ENCODE results near the gene ANAPC13.

DNA sequence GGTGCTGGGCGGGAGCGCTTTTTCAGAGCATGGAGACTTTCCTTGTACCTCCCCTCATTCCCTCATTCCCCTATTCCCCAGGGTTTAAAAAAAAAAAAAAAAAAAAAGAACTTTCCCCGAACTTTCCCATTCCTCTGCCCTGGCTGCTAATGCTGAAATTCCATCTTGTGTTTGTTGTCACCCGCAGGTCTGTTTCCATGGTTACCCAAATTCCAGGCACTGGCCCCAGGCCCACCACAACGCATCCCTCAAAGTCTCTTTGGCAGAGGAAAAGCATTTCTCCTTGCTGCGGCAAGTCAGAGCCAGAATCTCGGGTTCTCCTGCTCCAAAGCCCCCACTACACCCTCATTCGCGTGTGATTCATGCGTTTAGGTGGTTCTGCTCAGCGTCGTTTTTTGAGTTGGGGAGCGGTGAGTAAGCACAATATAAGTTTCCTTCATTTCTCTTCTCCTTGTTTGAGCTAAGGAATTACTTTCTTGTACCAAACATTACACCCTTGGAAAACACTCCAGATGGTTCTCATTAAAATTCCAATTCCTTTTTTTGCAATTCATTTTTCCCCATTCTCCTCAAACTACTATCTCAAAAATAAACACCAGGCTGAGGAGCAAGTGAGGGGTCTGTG lies 21.6 kb downstream of the ANAPC13 start:
- TF ChIP-seq GATA2 (IDR thresholded peaks at IDR 0.05; ENCODE audit: low read depth, low read length) (no peak), GATA3 (IDR thresholded peaks at IDR 0.05; ENCODE audit: low read depth, low read length) (no peak)
